ENCODE measurements around the gene DGKA. TPM values are rescaled to one million over a fixed set of nuclear protein-coding genes. Genes with fewer than 3 reads are reported as not detected.

Gene DGKA
- total and polyA plus RNA-seq, 4 donors = 19.5 to 35.0 (median 33.2) TPM

GRCh38 chr12:55965240-55965639, 34.3 kb downstream of the DGKA start:
- WGBS (ENCODE audit: insufficient coverage) = 22% methylated on average over 5 of the region's 5 CpGs
- no peaks in the 10 kb centered on the region for H3K9me3 ChIP-seq (ENCODE audit: control insufficient read depth, insufficient read depth, low read length)
- no peak for DNase-seq (ENCODE audit: low read depth in 4 of 6, low spot score in 6 of 6)
- H3K36me3 ChIP-seq (ENCODE audit: control insufficient read depth, insufficient read depth, low read length) = no peaks in the 10 kb centered on the region
- H3K4me3 ChIP-seq (ENCODE audit: low read depth, low read length) = no peak overlapping the region
- H3K27ac ChIP-seq (ENCODE audit: low read depth, low read length) = no peak overlapping the region
- H3K4me1 ChIP-seq (ENCODE audit: control insufficient read depth, insufficient read depth, low read length) = peaks cover 17% of the 10 kb centered on the region
- H3K27me3 ChIP-seq (ENCODE audit: control insufficient read depth, insufficient read depth, low read length) = no peaks in the 10 kb centered on the region

GRCh38 chr12:55965941-55966407, 35.0 kb downstream of the DGKA start, which contains the start of gene PMEL:
PMEL (minus strand) TSS chr12:55966042; CDS start chr12:55966011, 31 bp downstream.
- Histone ChIP-seq H3K4me1 (ENCODE audit: control insufficient read depth, insufficient read depth, low read length) (peaks cover 17% of the 10 kb centered on the region), H3K9me3 (ENCODE audit: control insufficient read depth, insufficient read depth, low read length) (no peaks in the 10 kb centered on the region), H3K4me3 (ENCODE audit: low read depth, low read length) (peak within 1 kb of the TSS; percentile 95), H3K27ac (ENCODE audit: low read depth, low read length) (peak within 1 kb of the TSS; percentile 79), H3K27me3 (ENCODE audit: control insufficient read depth, insufficient read depth, low read length) (no peaks in the 10 kb centered on the region), H3K36me3 (ENCODE audit: control insufficient read depth, insufficient read depth, low read length) (no peaks in the 10 kb centered on the region)
- WGBS (ENCODE audit: insufficient coverage) = 8% methylated on average over 3 of the region's 4 CpGs
- no peak for DNase-seq (ENCODE audit: low read depth in 4 of 6, low spot score in 6 of 6)

GRCh38 chr12:55966408-55967281, 35.7 kb downstream of the DGKA start, which contains the start of gene CDK2:
CDK2 (plus strand) TSS chr12:55966830; CDS start chr12:55967009, 179 bp downstream.
- Histone ChIP-seq H3K27ac (ENCODE audit: low read depth, low read length) (peak within 1 kb of the TSS; percentile 79), H3K4me1 (ENCODE audit: control insufficient read depth, insufficient read depth, low read length) (peaks cover 17% of the 10 kb centered on the region), H3K27me3 (ENCODE audit: control insufficient read depth, insufficient read depth, low read length) (no peaks in the 10 kb centered on the region), H3K9me3 (ENCODE audit: control insufficient read depth, insufficient read depth, low read length) (no peaks in the 10 kb centered on the region), H3K36me3 (ENCODE audit: control insufficient read depth, insufficient read depth, low read length) (peaks cover 2% of the 10 kb centered on the region), H3K4me3 (ENCODE audit: low read depth, low read length) (peak within 1 kb of the TSS; percentile 95)
- WGBS (ENCODE audit: insufficient coverage) = under 1% methylated on average over 35 of the region's 45 CpGs
- peak; percentile 60 to 95 (median 74) for DNase-seq (ENCODE audit: low read depth in 4 of 6, low spot score in 6 of 6)

- Histone ChIP-seq H3K27me3 (ENCODE audit: control insufficient read depth, insufficient read depth, low read length) (no peaks in the 10 kb centered on the region), H3K27ac (ENCODE audit: low read depth, low read length) (no peak overlapping the region), H3K4me3 (ENCODE audit: low read depth, low read length) (no peak overlapping the region), H3K36me3 (ENCODE audit: control insufficient read depth, insufficient read depth, low read length) (peaks cover 2% of the 10 kb centered on the region), H3K9me3 (ENCODE audit: control insufficient read depth, insufficient read depth, low read length) (no peaks in the 10 kb centered on the region), H3K4me1 (ENCODE audit: control insufficient read depth, insufficient read depth, low read length) (peaks cover 17% of the 10 kb centered on the region)
- no CpG with 5 or more reads among the region's 4 CpGs for WGBS (ENCODE audit: insufficient coverage)
- no peak for DNase-seq (ENCODE audit: low read depth in 4 of 6, low spot score in 6 of 6)
Observed at GRCh38 chr12:55969356-55969755, 38.4 kb downstream of the DGKA start.

GRCh38 chr12:55970775-55971174, 39.8 kb downstream of the DGKA start:
- DNase-seq (ENCODE audit: low read depth in 4 of 6, low spot score in 6 of 6) = no peak
- peaks cover 2% of the 10 kb centered on the region for H3K36me3 ChIP-seq (ENCODE audit: control insufficient read depth, insufficient read depth, low read length)
- H3K4me3 ChIP-seq (ENCODE audit: low read depth, low read length) = no peak overlapping the region
- no peak overlapping the region for H3K27ac ChIP-seq (ENCODE audit: low read depth, low read length)
- H3K4me1 ChIP-seq (ENCODE audit: control insufficient read depth, insufficient read depth, low read length) = peaks cover 20% of the 10 kb centered on the region
- 100% methylated on average over 3 of the region's 7 CpGs for WGBS (ENCODE audit: insufficient coverage)
- H3K9me3 ChIP-seq (ENCODE audit: control insufficient read depth, insufficient read depth, low read length) = no peaks in the 10 kb centered on the region
- no peaks in the 10 kb centered on the region for H3K27me3 ChIP-seq (ENCODE audit: control insufficient read depth, insufficient read depth, low read length)

GRCh38 chr12:55972042-55972441, 41.1 kb downstream of the DGKA start:
- H3K4me1 ChIP-seq (ENCODE audit: control insufficient read depth, insufficient read depth, low read length) = peaks cover 8% of the 10 kb centered on the region
- H3K27me3 ChIP-seq (ENCODE audit: control insufficient read depth, insufficient read depth, low read length) = no peaks in the 10 kb centered on the region
- no peak overlapping the region for H3K4me3 ChIP-seq (ENCODE audit: low read depth, low read length)
- H3K36me3 ChIP-seq (ENCODE audit: control insufficient read depth, insufficient read depth, low read length) = peaks cover 2% of the 10 kb centered on the region
- H3K27ac ChIP-seq (ENCODE audit: low read depth, low read length) = peak overlapping the region; percentile 34
- DNase-seq (ENCODE audit: low read depth in 4 of 6, low spot score in 6 of 6) = peak in 1 of 6 donors; percentile 18
- H3K9me3 ChIP-seq (ENCODE audit: control insufficient read depth, insufficient read depth, low read length) = no peaks in the 10 kb centered on the region
- 25% methylated on average over 1 of the region's 3 CpGs for WGBS (ENCODE audit: insufficient coverage)

- no CpG with 5 or more reads among the region's 1 CpG for WGBS (ENCODE audit: insufficient coverage)
- Histone ChIP-seq H3K4me3 (ENCODE audit: low read depth, low read length) (peak overlapping the region; percentile 75), H3K27me3 (ENCODE audit: control insufficient read depth, insufficient read depth, low read length) (no peaks in the 10 kb centered on the region), H3K36me3 (ENCODE audit: control insufficient read depth, insufficient read depth, low read length) (peaks cover 2% of the 10 kb centered on the region), H3K9me3 (ENCODE audit: control insufficient read depth, insufficient read depth, low read length) (no peaks in the 10 kb centered on the region), H3K4me1 (ENCODE audit: control insufficient read depth, insufficient read depth, low read length) (peaks cover 3% of the 10 kb centered on the region), H3K27ac (ENCODE audit: low read depth, low read length) (peak overlapping the region; percentile 94)
- DNase-seq (ENCODE audit: low read depth in 4 of 6, low spot score in 6 of 6) = no peak
Observed at GRCh38 chr12:55972456-55972855, 41.5 kb downstream of the DGKA start.

GRCh38 chr12:55972911-55973598, 42.1 kb downstream of the DGKA start:
- H3K27ac ChIP-seq (ENCODE audit: low read depth, low read length) = peak overlapping the region; percentile 94
- peak overlapping the region; percentile 75 for H3K4me3 ChIP-seq (ENCODE audit: low read depth, low read length)
- H3K27me3 ChIP-seq (ENCODE audit: control insufficient read depth, insufficient read depth, low read length) = no peaks in the 10 kb centered on the region
- peaks cover 3% of the 10 kb centered on the region for H3K4me1 ChIP-seq (ENCODE audit: control insufficient read depth, insufficient read depth, low read length)
- no peaks in the 10 kb centered on the region for H3K9me3 ChIP-seq (ENCODE audit: control insufficient read depth, insufficient read depth, low read length)
- peaks cover 4% of the 10 kb centered on the region for H3K36me3 ChIP-seq (ENCODE audit: control insufficient read depth, insufficient read depth, low read length)
- peak in 2 of 6 donors; percentile 19 to 70 for DNase-seq (ENCODE audit: low read depth in 4 of 6, low spot score in 6 of 6)
- WGBS (ENCODE audit: insufficient coverage) = 1% methylated on average over 18 of the region's 18 CpGs

GRCh38 chr12:55973599-55974307, 42.8 kb downstream of the DGKA start, which contains the start of gene RAB5B:
RAB5B (plus strand) TSS chr12:55974078; CDS start chr12:55986961, 12,883 bp downstream.
- H3K36me3 ChIP-seq (ENCODE audit: control insufficient read depth, insufficient read depth, low read length) = peaks cover 8% of the 10 kb centered on the region
- WGBS (ENCODE audit: insufficient coverage) = 0% methylated on average over 34 of the region's 39 CpGs
- no peaks in the 10 kb centered on the region for H3K9me3 ChIP-seq (ENCODE audit: control insufficient read depth, insufficient read depth, low read length)
- peaks cover 3% of the 10 kb centered on the region for H3K4me1 ChIP-seq (ENCODE audit: control insufficient read depth, insufficient read depth, low read length)
- peak within 1 kb of the TSS; percentile 94 for H3K27ac ChIP-seq (ENCODE audit: low read depth, low read length)
- peak within 1 kb of the TSS; percentile 88 for H3K4me3 ChIP-seq (ENCODE audit: low read depth, low read length)
- H3K27me3 ChIP-seq (ENCODE audit: control insufficient read depth, insufficient read depth, low read length) = no peaks in the 10 kb centered on the region
- DNase-seq (ENCODE audit: low read depth in 4 of 6, low spot score in 6 of 6) = peak; percentile 99 to 100 (median 100)

All from spinal cord (tissue), 10 donors.